Omental fat pad (tissue), 4 donors: ENCODE data around the gene DSCAML1. TPM values are rescaled to one million over a fixed set of nuclear protein-coding genes. Genes with fewer than 3 reads are reported as not detected.

Source experiments
- ATAC-seq: fragments of 150-250 bp; one replicate; pipeline ENCODE4 v1.9.1; 2016; ENCODE audit warnings: mild to moderate bottlenecking, moderate library complexity; ENCODE audit not compliant: low FRiP score
- DNase-seq: peaks from one replicate; pipeline ENCODE4 v3.0.0-alpha.2; 2019; ENCODE audit warnings: low spot score
- CTCF ChIP-seq, 3 donors: fragments of 450-650 bp; IDR thresholded peaks; one replicate each; pipeline ENCODE4 v1.5.1; 2016 to 2017; ENCODE audit warnings: antibody characterized with exemption in 3 of 3, mild to moderate bottlenecking in 3 of 3, moderate library complexity in 2 of 3
- total RNA-seq, 4 donors: library from RNA; depleted of rRNA; stranded (reverse); fragments of >200 nt; gene quantifications; one replicate each; pipeline ENCODE4 v1.1.0, GENCODE V29; 2016

The DSCAML1 gene
- total RNA-seq, 4 donors from 2014 or later, result 0.95 to 10.9 (median 3.9) TPM

GRCh38 chr11:117606211-117606610 lies 190.8 kb downstream of the DSCAML1 start:
- DNase-seq (no peak), ATAC-seq (no peak)
- TF ChIP-seq CTCF (IDR thresholded peaks at IDR 0.05), result no peak

- TF ChIP-seq CTCF (IDR thresholded peaks at IDR 0.05), result no peak
- DNase-seq, result no peak
- ATAC-seq, result no peak
Observed at GRCh38 chr11:117605331-117605730, 191.7 kb downstream of the DSCAML1 start.

GRCh38 chr11:117604336-117604995 lies 192.6 kb downstream of the DSCAML1 start:
- ATAC-seq, result no peak
- no peak for TF ChIP-seq CTCF (IDR thresholded peaks at IDR 0.05)
- DNase-seq, result no peak

- no peak for TF ChIP-seq CTCF (IDR thresholded peaks at IDR 0.05)
- DNase-seq (no peak), ATAC-seq (no peak)
Observed at GRCh38 chr11:117603932-117604331, 193.1 kb downstream of the DSCAML1 start.

- DNase-seq (no peak), ATAC-seq (no peak)
- TF ChIP-seq CTCF (IDR thresholded peaks at IDR 0.05), result no peak
Observed at GRCh38 chr11:117601006-117601708, 195.9 kb downstream of the DSCAML1 start.

- no peak for TF ChIP-seq CTCF (IDR thresholded peaks at IDR 0.05)
- DNase-seq, result no peak
- ATAC-seq, result no peak
Observed at GRCh38 chr11:117600234-117600783, 196.7 kb downstream of the DSCAML1 start.
